ENCODE data around the gene CCNF.

The CCNF gene

GRCh38 chr16:2484898-2485508 lies 55.8 kb downstream of the CCNF start:
- DNase-seq (ENCODE audit: low spot score): no peak
- TF ChIP-seq CTCF (IDR thresholded peaks at IDR 0.05; ENCODE audit: borderline replicate concordance, control extremely low read depth, extremely low read depth, insufficient read depth, missing control alignments): no peak
- in situ Hi-C loops (cut with MboI; ENCODE audit: low sequenced_read_pairs, unreplicated experiment): loop anchor here (25.0 kb wide), 1 partner anchor 473 kb away; the partner anchor contains the start of genes NPW and ZNF598

GRCh38 chr16:2485811-2486507 lies 56.7 kb downstream of the CCNF start:
- DNase-seq (ENCODE audit: low spot score): no peak
- TF ChIP-seq CTCF (IDR thresholded peaks at IDR 0.05; ENCODE audit: borderline replicate concordance, control extremely low read depth, extremely low read depth, insufficient read depth, missing control alignments): no peak
- in situ Hi-C loops (cut with MboI; ENCODE audit: low sequenced_read_pairs, unreplicated experiment): loop anchor here (25.0 kb wide), 1 partner anchor 474 kb away; the partner anchor contains the start of genes NPW and ZNF598

DNA sequence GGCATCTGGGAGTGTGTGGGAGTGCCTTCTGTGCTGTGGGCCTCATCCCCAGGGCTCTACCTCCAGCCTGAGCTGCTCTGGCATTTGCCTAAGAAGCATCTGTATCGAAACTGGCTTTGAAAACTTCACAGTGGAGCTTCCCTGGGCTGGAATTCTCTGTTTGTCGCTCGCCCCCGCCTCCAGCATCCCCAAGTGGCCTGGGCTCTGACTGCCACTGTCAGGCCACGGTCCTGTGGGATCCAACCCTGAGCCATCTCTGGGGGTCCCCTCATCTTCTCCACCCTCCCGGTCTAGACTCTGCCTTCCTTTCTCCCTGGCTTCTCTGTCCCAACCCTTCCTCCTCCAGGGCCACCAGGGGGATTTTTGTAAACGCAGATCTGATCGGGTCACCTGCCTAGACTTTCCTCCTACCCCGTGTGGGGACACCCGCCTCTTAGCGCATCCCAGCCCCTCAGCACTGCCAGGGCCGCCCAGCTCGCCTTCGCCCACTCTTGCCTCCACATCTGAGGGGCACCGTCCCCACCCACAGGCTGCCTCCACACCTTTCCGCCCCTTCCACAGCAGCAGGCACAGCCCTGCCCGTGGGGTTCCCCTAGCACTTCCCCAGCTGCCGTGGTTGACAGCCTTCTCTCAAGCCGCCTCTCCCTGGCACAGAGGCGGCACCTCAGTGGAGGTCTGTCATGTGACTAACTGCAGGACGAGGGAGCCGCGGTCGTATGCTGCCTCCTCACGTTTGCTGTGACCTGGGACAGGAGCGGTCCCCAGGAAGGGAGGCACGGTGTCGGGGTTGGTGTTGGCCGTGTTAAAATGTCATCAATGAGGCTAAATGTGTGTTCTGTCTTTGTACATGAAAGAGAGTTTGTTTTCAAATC lies 57.6 kb downstream of the CCNF start:
- in situ Hi-C loops (cut with MboI; ENCODE audit: low sequenced_read_pairs, unreplicated experiment): loop anchor here (25.0 kb wide), 1 partner anchor 475 kb away; the partner anchor contains the start of genes NPW and ZNF598
- DNase-seq (ENCODE audit: low spot score): peak; percentile 88
- TF ChIP-seq CTCF (IDR thresholded peaks at IDR 0.05; ENCODE audit: borderline replicate concordance, control extremely low read depth, extremely low read depth, insufficient read depth, missing control alignments): peak; percentile 72

DNA sequence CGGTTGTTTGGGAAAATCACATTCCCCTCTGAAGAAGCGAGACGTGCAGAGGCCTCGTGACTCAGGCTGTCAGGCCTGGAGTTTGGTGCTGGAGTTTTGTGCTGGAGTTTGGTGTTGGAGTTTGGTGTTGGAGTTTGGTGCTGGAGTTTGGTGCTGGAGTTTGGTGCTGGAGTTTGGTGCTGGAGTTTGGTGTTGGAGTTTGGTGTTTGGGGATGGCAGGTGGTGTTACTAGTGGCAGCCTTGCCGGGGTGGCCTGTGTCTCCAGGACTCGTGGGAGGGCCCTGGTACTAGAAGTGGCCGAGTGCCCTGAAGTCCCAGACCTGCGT lies 58.2 kb downstream of the CCNF start:
- no peak for DNase-seq (ENCODE audit: low spot score)
- in situ Hi-C loops (cut with MboI; ENCODE audit: low sequenced_read_pairs, unreplicated experiment): loop anchor here (25.0 kb wide), 1 partner anchor 475 kb away; the partner anchor contains the start of genes NPW and ZNF598
- TF ChIP-seq CTCF (IDR thresholded peaks at IDR 0.05; ENCODE audit: borderline replicate concordance, control extremely low read depth, extremely low read depth, insufficient read depth, missing control alignments): no peak

DNA sequence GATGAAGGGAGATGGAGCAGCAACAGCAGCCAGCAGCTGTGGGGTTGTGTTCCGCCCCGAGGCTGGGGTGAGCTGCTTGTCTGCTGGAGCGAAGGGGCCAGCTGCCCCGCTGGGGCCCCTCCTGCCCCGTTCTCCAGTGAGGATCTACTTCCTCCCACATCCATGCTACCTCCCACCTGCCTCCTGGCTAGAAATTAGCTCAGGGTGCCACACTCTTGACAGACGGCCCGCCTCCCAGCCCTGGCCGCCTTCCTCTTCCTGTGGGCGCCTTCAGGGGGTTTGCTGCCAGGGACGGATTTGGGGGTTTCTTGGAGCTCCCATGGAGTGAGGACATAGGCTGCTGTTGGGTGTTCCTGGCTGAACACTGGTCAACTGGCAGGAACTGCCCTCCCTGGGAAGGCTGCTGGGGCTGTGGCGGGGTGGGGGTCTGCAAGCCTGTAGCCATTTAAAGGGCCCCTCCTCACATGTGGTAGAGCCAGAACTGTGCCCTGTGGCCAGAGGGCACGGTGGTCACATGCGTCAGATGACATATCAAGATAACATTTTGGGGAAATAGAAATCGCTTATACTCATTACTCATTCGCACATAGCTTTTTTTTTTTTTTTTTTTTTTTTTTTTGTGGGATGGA lies 58.8 kb downstream of the CCNF start:
- in situ Hi-C loops (cut with MboI; ENCODE audit: low sequenced_read_pairs, unreplicated experiment): loop anchor here (25.0 kb wide), 1 partner anchor 476 kb away; the partner anchor contains the start of genes NPW and ZNF598
- TF ChIP-seq CTCF (IDR thresholded peaks at IDR 0.05; ENCODE audit: borderline replicate concordance, control extremely low read depth, extremely low read depth, insufficient read depth, missing control alignments): no peak
- DNase-seq (ENCODE audit: low spot score): no peak

GRCh38 chr16:2489581-2489980 lies 60.3 kb downstream of the CCNF start:
- TF ChIP-seq CTCF (IDR thresholded peaks at IDR 0.05; ENCODE audit: borderline replicate concordance, control extremely low read depth, extremely low read depth, insufficient read depth, missing control alignments): no peak
- no peak for DNase-seq (ENCODE audit: low spot score)
- in situ Hi-C loops (cut with MboI; ENCODE audit: low sequenced_read_pairs, unreplicated experiment): loop anchor here (25.0 kb wide), 1 partner anchor 477 kb away; the partner anchor contains the start of genes NPW and ZNF598
